Measurements from ENCODE around the gene EID3.

The EID3 gene

GRCh38 chr12:104345234-104346066 is 41.9 kb downstream of the EID3 start:
- no peak for DNase-seq (ENCODE audit: low read depth)
- no peak for TF ChIP-seq CTCF (IDR thresholded peaks at IDR 0.05; ENCODE audit: low read depth, low read length, missing control alignments)
- no peak overlapping the region for H3K4me3 ChIP-seq (ENCODE audit: low read depth, low read length)

DNA sequence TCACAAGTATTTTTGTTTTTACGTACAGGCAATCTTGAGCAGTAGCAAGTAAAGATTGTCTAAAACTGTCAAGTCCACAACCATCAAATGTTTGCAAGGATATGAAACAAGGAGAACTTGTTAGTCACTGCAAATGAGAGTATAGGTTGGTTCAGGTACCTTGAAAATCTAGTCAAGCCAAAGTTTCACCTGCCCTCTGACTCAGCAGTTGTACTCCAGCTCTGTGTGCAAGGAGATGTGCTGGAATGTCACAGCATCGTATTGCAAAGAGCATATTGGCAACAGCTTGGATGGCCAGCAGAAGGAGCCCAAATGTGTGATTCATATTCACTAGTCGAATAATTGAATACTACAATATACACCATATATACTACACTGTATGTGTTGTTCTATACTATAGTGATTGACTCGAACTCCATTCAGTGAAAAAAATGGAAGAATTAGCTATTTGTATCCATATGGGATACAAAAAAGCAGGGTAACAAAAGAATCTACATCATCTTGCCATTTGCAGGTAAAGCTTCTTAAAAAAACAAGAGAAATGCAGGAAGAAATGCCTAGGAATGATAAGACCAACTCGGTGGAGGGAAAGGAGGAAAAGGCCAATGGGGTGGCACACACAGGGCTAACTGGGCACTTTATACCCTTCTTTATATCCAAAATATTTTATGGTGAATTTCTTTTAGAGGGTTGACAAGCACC is 44.0 kb downstream of the EID3 start:
- no peak for TF ChIP-seq CTCF (IDR thresholded peaks at IDR 0.05; ENCODE audit: low read depth, low read length, missing control alignments)
- no peak overlapping the region for H3K4me3 ChIP-seq (ENCODE audit: low read depth, low read length)
- DNase-seq (ENCODE audit: low read depth), result no peak

- TF ChIP-seq CTCF (IDR thresholded peaks at IDR 0.05; ENCODE audit: low read depth, low read length, missing control alignments), result no peak
- DNase-seq (ENCODE audit: low read depth), result no peak
- H3K4me3 ChIP-seq (ENCODE audit: low read depth, low read length), result no peak overlapping the region
These were observed 44.9 kb downstream of the EID3 start for GRCh38 chr12:104348283-104348993.

GRCh38 chr12:104348994-104349494 is 45.5 kb downstream of the EID3 start:
- no peak for DNase-seq (ENCODE audit: low read depth)
- TF ChIP-seq CTCF (IDR thresholded peaks at IDR 0.05; ENCODE audit: low read depth, low read length, missing control alignments), result no peak
- H3K4me3 ChIP-seq (ENCODE audit: low read depth, low read length), result no peak overlapping the region

DNA sequence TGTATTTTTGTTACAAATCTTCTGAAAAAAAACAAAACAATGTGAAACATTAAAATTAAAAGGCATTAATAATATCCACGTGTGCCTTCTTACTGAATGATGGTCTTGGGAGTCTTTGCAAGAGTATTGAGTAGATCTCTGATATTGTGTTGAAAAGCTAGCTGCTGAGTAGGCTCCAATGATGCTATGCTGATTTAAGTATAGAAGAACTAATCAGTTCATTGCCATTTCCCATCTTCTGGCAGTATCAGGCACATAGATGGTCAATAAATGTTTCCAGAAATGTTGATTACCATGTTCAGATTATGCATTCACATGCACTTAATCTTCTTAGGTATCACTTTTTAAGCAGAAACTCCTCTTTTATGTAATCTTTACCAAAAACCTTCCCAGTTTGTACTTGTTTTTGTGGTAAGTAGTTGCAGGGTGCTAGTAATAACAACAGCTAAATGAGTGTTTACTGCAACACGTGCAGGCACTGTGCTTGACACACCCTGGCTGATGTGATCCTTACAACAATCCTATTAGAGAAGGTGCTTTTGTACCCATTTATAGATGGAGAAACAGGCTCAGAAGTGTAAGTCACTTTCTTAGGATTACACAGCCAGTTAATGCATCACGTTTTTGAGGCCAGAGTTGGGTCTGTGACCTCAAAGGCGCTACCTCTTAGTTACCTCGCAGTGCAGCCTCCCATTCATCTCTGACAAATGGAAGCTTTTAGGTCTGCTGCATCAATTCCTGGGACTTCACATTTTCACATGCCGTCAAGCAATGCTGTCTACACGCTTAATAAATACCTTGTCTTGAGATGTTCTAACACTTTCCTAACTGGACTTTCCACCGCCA is 46.9 kb downstream of the EID3 start:
- DNase-seq (ENCODE audit: low read depth), result no peak
- TF ChIP-seq CTCF (IDR thresholded peaks at IDR 0.05; ENCODE audit: low read depth, low read length, missing control alignments), result no peak
- no peak overlapping the region for H3K4me3 ChIP-seq (ENCODE audit: low read depth, low read length)
